Spleen (tissue), 7 donors: ENCODE data around the gene ZNF189.

ENCODE experiments used
- POLR2AphosphoS5 ChIP-seq, 3 donors: sonication (generic); formaldehyde crosslinking; IDR thresholded peaks; one replicate each; pipeline ENCODE4 v1.5.1; 2017; ENCODE audit warnings: antibody characterized with exemption in 3 of 3
- TF ChIP-seq, protein P1 (sequence below), 11 experiments: fragments of 200-600 bp in 7 of 11; fragments of 450-650 bp in 4 of 11; sonication (generic) in 4 of 11; IDR thresholded peaks in 8 of 11; conservative IDR thresholded peaks in 3 of 11; 1 replicate in 7 of 11; 2 replicates in 4 of 11; pipeline versions ENCODE4 v1.4.0 to v1.8.0; 2016 to 2021; ENCODE audit warnings: antibody characterized with exemption in 11 of 11, inconsistent platforms in 4 of 11, mild to moderate bottlenecking in 1 of 11
- donor health status: DM: no; HTN: no; CAD: no; lungs with moderate emphysema.
- donor health status: DM: no; HTN: no; CAD: no.
- donor health status: DM: no; HTN: no; CAD: no.

DNA sequence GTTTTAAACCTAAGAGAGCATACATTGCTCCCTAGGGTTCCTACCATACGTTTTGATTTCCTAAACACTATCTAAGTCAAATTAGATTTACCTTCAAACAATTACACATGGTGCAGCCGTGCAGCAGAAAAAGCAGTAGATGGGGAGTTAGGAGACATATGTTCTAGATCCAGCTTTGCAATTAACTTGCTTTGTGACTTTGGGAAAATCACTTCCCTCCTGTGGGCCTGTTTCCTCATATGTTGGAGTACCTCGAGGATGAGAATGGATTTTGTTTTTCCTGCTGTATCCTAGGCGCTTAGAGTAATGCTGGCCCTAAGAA lies 944 bp upstream of the ZNF189 start:
- TF ChIP-seq, protein P1, sequence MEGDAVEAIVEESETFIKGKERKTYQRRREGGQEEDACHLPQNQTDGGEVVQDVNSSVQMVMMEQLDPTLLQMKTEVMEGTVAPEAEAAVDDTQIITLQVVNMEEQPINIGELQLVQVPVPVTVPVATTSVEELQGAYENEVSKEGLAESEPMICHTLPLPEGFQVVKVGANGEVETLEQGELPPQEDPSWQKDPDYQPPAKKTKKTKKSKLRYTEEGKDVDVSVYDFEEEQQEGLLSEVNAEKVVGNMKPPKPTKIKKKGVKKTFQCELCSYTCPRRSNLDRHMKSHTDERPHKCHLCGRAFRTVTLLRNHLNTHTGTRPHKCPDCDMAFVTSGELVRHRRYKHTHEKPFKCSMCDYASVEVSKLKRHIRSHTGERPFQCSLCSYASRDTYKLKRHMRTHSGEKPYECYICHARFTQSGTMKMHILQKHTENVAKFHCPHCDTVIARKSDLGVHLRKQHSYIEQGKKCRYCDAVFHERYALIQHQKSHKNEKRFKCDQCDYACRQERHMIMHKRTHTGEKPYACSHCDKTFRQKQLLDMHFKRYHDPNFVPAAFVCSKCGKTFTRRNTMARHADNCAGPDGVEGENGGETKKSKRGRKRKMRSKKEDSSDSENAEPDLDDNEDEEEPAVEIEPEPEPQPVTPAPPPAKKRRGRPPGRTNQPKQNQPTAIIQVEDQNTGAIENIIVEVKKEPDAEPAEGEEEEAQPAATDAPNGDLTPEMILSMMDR (IDR thresholded peaks at IDR 0.05 in 8 of 11, conservative IDR thresholded peaks at IDR 0.05 in 3 of 11) = no peak
- no peak for TF ChIP-seq POLR2AphosphoS5 (IDR thresholded peaks at IDR 0.05)
